ENCODE measurements around the gene SPTA1. TPM values are rescaled to one million over a fixed set of nuclear protein-coding genes. Genes with fewer than 3 reads are reported as not detected.

SPTA1 gene
- total RNA-seq, result not detected in 2 replicates

GRCh38 chr1:158686111-158687009 lies at the start of gene SPTA1:
Gene SPTA1 (minus strand): TSS chr1:158686715. CDS start chr1:158686517, 198 bp downstream.

GRCh38 chr1:158720620-158721019 lies 34.1 kb upstream of the SPTA1 start, which contains the start of gene OR6K3:
Gene OR6K3 (minus strand): TSS chr1:158720720. CDS start chr1:158718115, 2,605 bp downstream.

GRCh38 chr1:158700552-158700951 lies 14.0 kb upstream of the SPTA1 start, which contains the start of gene OR6K2:
Gene OR6K2 (minus strand): TSS chr1:158700652. CDS start chr1:158700652, 0 bp downstream.

GRCh38 chr1:158604968-158605367 lies 81.5 kb downstream of the SPTA1 start, which contains the start of gene OR10Z1:
Gene OR10Z1 (plus strand): TSS chr1:158605268. CDS start chr1:158606439, 1,171 bp downstream.

GRCh38 chr1:158579733-158580132 lies 106.8 kb downstream of the SPTA1 start, which contains the start of gene OR10X1:
Gene OR10X1 (minus strand): TSS chr1:158579899. CDS start chr1:158579899, 0 bp downstream.

GRCh38 chr1:158570480-158570879 lies 116.0 kb downstream of the SPTA1 start, which contains the start of gene OR6P1:
Gene OR6P1 (minus strand): TSS chr1:158570580. CDS start chr1:158563604, 6,976 bp downstream.

Other genes with a start within 250 kb of the SPTA1 start
- gene OR10K1, start 224.9 kb downstream of the SPTA1 start, total RNA-seq, result not detected in 2 replicates
- not detected in 2 replicates for gene OR10R2, start 214.5 kb downstream of the SPTA1 start, total RNA-seq
- not detected in 2 replicates for gene OR6Y1, start 132.3 kb downstream of the SPTA1 start, total RNA-seq
- not detected in 2 replicates for gene OR6P1, start 116.1 kb downstream of the SPTA1 start, total RNA-seq
- not detected in 2 replicates for gene OR10X1, start 106.8 kb downstream of the SPTA1 start, total RNA-seq
- gene OR10Z1, start 81.4 kb downstream of the SPTA1 start, total RNA-seq, result under 0.01 and 0.22 TPM in 2 replicates
- gene OR6K2, start 13.9 kb upstream of the SPTA1 start, total RNA-seq, result not detected in 2 replicates
- gene OR6K3, start 34.0 kb upstream of the SPTA1 start, total RNA-seq, result 0.12 TPM in 1 of 2 replicates, not detected in the other
- gene OR6K6, start 68.0 kb upstream of the SPTA1 start, total RNA-seq, result 0.12 TPM in 1 of 2 replicates, not detected in the other
- not detected in 2 replicates for gene OR6N1, start 85.5 kb upstream of the SPTA1 start, total RNA-seq
- not detected in 2 replicates for gene OR6N2, start 94.5 kb upstream of the SPTA1 start, total RNA-seq
- not detected in 2 replicates for gene MNDA, start 144.6 kb upstream of the SPTA1 start, total RNA-seq
- gene PYHIN1, start 244.8 kb upstream of the SPTA1 start, total RNA-seq, result not detected in 2 replicates